IMR-90 (cell line): ENCODE data around the gene CCDC30. TPM values are rescaled to one million over a fixed set of nuclear protein-coding genes. Genes with fewer than 3 reads are reported as not detected.

ENCODE experiments used
- ATAC-seq: fragments of 200-7000 bp; cut with Tn5 transposase; 2 replicates; pipeline ENCODE4 v1.9.1; 2020; ENCODE audit warnings: low read depth, mild to moderate bottlenecking, moderate library complexity
- BruUV-seq: library from RNA; stranded (reverse); fragments of 400-500 nt; replicated peaks from 2 replicates; lab custom pipeline; 2021; lab: Mats Ljungman, UMichigan
- CTCF ChIA-PET: fragments of 300-600 bp; formaldehyde crosslinking; extraction: SDS; loops from one replicate; lab custom pipeline; 2021; ENCODE audit warnings: antibody characterized with exemption; lab: Yijun Ruan, JAX
- POLR2A ChIA-PET: fragments of 300-600 bp; sonication (Branson Sonifier 250); formaldehyde crosslinking; loops from one replicate; lab custom pipeline; 2022; ENCODE audit warnings: antibody characterized with exemption; ENCODE audit not compliant: unreplicated experiment; lab: Charles Lee
- DNase-seq: peaks from one replicate; pipeline ENCODE4 v3.0.0; 2013
- H2AFZ ChIP-seq: replicated peaks from 2 replicates; pipeline ENCODE3; 2013; ENCODE audit warnings: low read length, mild to moderate bottlenecking; ENCODE audit not compliant: poor library complexity
- H2AK5ac ChIP-seq: 2 replicates; pipeline ENCODE4 v1.6.1; 2013; ENCODE audit warnings: low read depth, low read length, inconsistent platforms
- H2AK9ac ChIP-seq: replicated peaks from 2 replicates; pipeline ENCODE3; 2013; ENCODE audit warnings: mild to moderate bottlenecking, low read depth, low read length, moderate library complexity; ENCODE audit not compliant: poor library complexity
- H2BK120ac ChIP-seq: 2 replicates; pipeline ENCODE4 v1.6.1; 2013; ENCODE audit warnings: low read depth, low read length, inconsistent platforms
- H2BK15ac ChIP-seq: 3 replicates; pipeline ENCODE4 v1.6.1; 2013; ENCODE audit warnings: low read depth, low read length, inconsistent platforms
- H2BK20ac ChIP-seq: 2 replicates; pipeline ENCODE4 v1.6.1; 2013; ENCODE audit warnings: low read depth, mild to moderate bottlenecking, inconsistent platforms, low read length, moderate library complexity
- H2BK5ac ChIP-seq: 2 replicates; pipeline ENCODE4 v1.6.1; 2013; ENCODE audit warnings: mild to moderate bottlenecking, low read depth, low read length, inconsistent platforms; ENCODE audit not compliant: poor library complexity, severe bottlenecking
- H3K14ac ChIP-seq: replicated peaks from 2 replicates; pipeline ENCODE4 v1.6.1; 2013; ENCODE audit warnings: low read depth, low read length, inconsistent platforms
- H3K18ac ChIP-seq: 2 replicates; pipeline ENCODE4 v1.6.1; 2013; ENCODE audit warnings: low read depth, low read length, control low read depth
- H3K23ac ChIP-seq: 2 replicates; pipeline ENCODE4 v1.6.1; 2013; ENCODE audit warnings: low read depth, low read length, inconsistent platforms
- H3K27ac ChIP-seq: 2 replicates; pipeline ENCODE4 v1.5.1; 2013; ENCODE audit warnings: mild to moderate bottlenecking, control low read depth, low read length; ENCODE audit not compliant: insufficient read depth
- H3K27me3 ChIP-seq: 2 replicates; pipeline ENCODE4 v1.6.1; 2013; ENCODE audit warnings: low read length; ENCODE audit not compliant: control insufficient read depth, insufficient read depth
- H3K36me3 ChIP-seq: 2 replicates; pipeline ENCODE4 v1.6.1; 2013; ENCODE audit warnings: low read length, mixed read lengths; ENCODE audit not compliant: control insufficient read depth, insufficient read depth
- H3K4ac ChIP-seq: 2 replicates; pipeline ENCODE4 v1.6.1; 2013; ENCODE audit warnings: low read depth, low read length, inconsistent platforms
- H3K4me1 ChIP-seq: 2 replicates; pipeline ENCODE4 v1.6.1; 2013; ENCODE audit warnings: low read length, mixed read lengths; ENCODE audit not compliant: control insufficient read depth, insufficient read depth
- H3K4me2 ChIP-seq: 2 replicates; pipeline ENCODE4 v1.6.1; 2013; ENCODE audit warnings: low read depth, mild to moderate bottlenecking, control low read depth, low read length, moderate library complexity
- H3K4me3 ChIP-seq: 2 replicates; pipeline ENCODE4 v1.5.1; 2013; ENCODE audit warnings: low read depth, mild to moderate bottlenecking, control low read depth, low read length, moderate library complexity; ENCODE audit not compliant: insufficient read depth
- H3K56ac ChIP-seq: 2 replicates; pipeline ENCODE4 v1.6.1; 2013; ENCODE audit warnings: low read length, inconsistent platforms; ENCODE audit not compliant: insufficient read depth; ENCODE audit errors: extremely low read depth
- H3K79me1 ChIP-seq, 2 experiments: 2 replicates each; pipeline ENCODE4 v1.6.1; 2013; ENCODE audit warnings: low read length in 2 of 2, inconsistent platforms in 1 of 2, low read depth in 1 of 2
- H3K9ac ChIP-seq: 2 replicates; pipeline ENCODE4 v1.6.1; 2013; ENCODE audit warnings: low read depth, low read length, control low read depth
- H3K9me1 ChIP-seq: 2 replicates; pipeline ENCODE4 v1.6.1; 2013; ENCODE audit warnings: low read length, inconsistent platforms; ENCODE audit not compliant: insufficient read depth
- H3K9me3 ChIP-seq: 2 replicates; pipeline ENCODE4 v1.6.1; 2013; ENCODE audit warnings: low read length; ENCODE audit not compliant: control insufficient read depth, insufficient read depth
- H4K20me1 ChIP-seq: 2 replicates; pipeline ENCODE4 v1.6.1; 2013; ENCODE audit warnings: low read length, inconsistent platforms; ENCODE audit not compliant: insufficient read depth
- H4K5ac ChIP-seq: 2 replicates; pipeline ENCODE4 v1.6.1; 2013; ENCODE audit warnings: mild to moderate bottlenecking, low read depth, low read length, control low read depth
- H4K8ac ChIP-seq, 2 experiments: 2 replicates each; pipeline ENCODE4 v1.6.1; 2013; ENCODE audit warnings: low read depth in 2 of 2, low read length in 2 of 2, control low read depth in 1 of 2, inconsistent platforms in 1 of 2
- H4K91ac ChIP-seq: 2 replicates; pipeline ENCODE4 v1.6.1; 2013; ENCODE audit warnings: low read depth, low read length, inconsistent platforms; ENCODE audit not compliant: insufficient read depth
- BHLHE40 ChIP-seq: fragments of 150-350 bp; IDR thresholded peaks from 2 replicates; pipeline ENCODE4 v1.6.1; 2016; ENCODE audit warnings: mild to moderate bottlenecking, low read depth, low read length
- CEBPB ChIP-seq: IDR thresholded peaks from 2 replicates; pipeline ENCODE4 v1.6.1; 2012; ENCODE audit warnings: low read depth, low read length, improper control_type of control experiment
- CHD1 ChIP-seq: IDR thresholded peaks from 2 replicates; pipeline ENCODE4 v1.6.1; 2012; ENCODE audit warnings: low read depth, low read length, improper control_type of control experiment
- FOS ChIP-seq: fragments of 150-350 bp; IDR thresholded peaks from 2 replicates; pipeline ENCODE4 v1.6.1; 2016; ENCODE audit warnings: low read depth, low read length
- MAFK ChIP-seq: IDR thresholded peaks from 2 replicates; pipeline ENCODE4 v1.6.1; 2012; ENCODE audit warnings: low read depth, low read length, improper control_type of control experiment
- MAZ ChIP-seq: IDR thresholded peaks from 2 replicates; pipeline ENCODE4 v1.6.1; 2012; ENCODE audit warnings: low read depth, mild to moderate bottlenecking, low read length, improper control_type of control experiment, moderate library complexity, borderline replicate concordance
- MXI1 ChIP-seq: IDR thresholded peaks from 2 replicates; pipeline ENCODE4 v1.6.1; 2012; ENCODE audit warnings: low read depth, mild to moderate bottlenecking, low read length, moderate library complexity, borderline replicate concordance
- NFE2L2 ChIP-seq: fragments of 150-350 bp; IDR thresholded peaks from 2 replicates; pipeline ENCODE4 v1.6.1; 2016; ENCODE audit warnings: low read depth, mild to moderate bottlenecking, low read length
- POLR2A ChIP-seq: IDR thresholded peaks from 2 replicates; pipeline ENCODE4 v1.6.1; 2012; ENCODE audit warnings: mild to moderate bottlenecking, low read depth, low read length
- RAD21 ChIP-seq: IDR thresholded peaks from 2 replicates; pipeline ENCODE4 v1.6.1; 2012; ENCODE audit warnings: low read length, improper control_type of control experiment
- RCOR1 ChIP-seq: IDR thresholded peaks from 2 replicates; pipeline ENCODE4 v1.6.1; 2012; ENCODE audit warnings: mild to moderate bottlenecking, low read length, improper control_type of control experiment; ENCODE audit not compliant: insufficient replicate concordance
- RFX5 ChIP-seq: IDR thresholded peaks from 2 replicates; pipeline ENCODE4 v1.8.0; 2012; ENCODE audit warnings: low read depth, mild to moderate bottlenecking, low read length, moderate library complexity
- SMC3 ChIP-seq: fragments of 150-350 bp; IDR thresholded peaks from 2 replicates; pipeline ENCODE4 v1.6.1; 2016; ENCODE audit warnings: low read depth, mild to moderate bottlenecking, antibody characterized with exemption, low read length, moderate library complexity
- WGBS, 2 experiments: methylation state at CpG; one replicate each; pipeline versions ENCODE4 v1.1.5 to v1.1.7; 2013; ENCODE audit warnings: missing lambda C conversion rate in 2 of 2; ENCODE audit not compliant: insufficient read length in 1 of 2; ENCODE audit errors: extremely low coverage in 2 of 2; 5-methylcytosine and 5-hydroxymethylcytosine counted together
- dilution Hi-C: fragments of 300-500 bp; cut with HindIII; formaldehyde crosslinking; loops from one replicate; pipeline ENCODE4 v1.14.3; 2018; ENCODE audit warnings: low sequenced_read_pairs; ENCODE audit not compliant: unreplicated experiment
- in situ Hi-C: fragments of 300-500 bp; cut with MboI; formaldehyde crosslinking; loops from 3 replicates; pipeline ENCODE4 v1.14.3; 2019; ENCODE audit warnings: low sequenced_read_pairs, inconsistent platforms, mixed read lengths
- intact Hi-C: fragments of 100-400 bp; cut with micrococcal nuclease; formaldehyde crosslinking; loops from 2 replicates; pipeline ENCODE4 v1.10.0; 2022
- polyA plus RNA-seq, 3 experiments: library from polyadenylated mRNA; depleted of rRNA; stranded (reverse); fragments of >200 nt; gene quantifications; 2 replicates each; pipeline ENCODE4 v1.2.3, GENCODE V29; 2012; ENCODE audit warnings: low replicate concordance in 1 of 3
- total RNA-seq: library from RNA; depleted of rRNA; stranded (reverse); fragments of >200 nt; gene quantifications from 2 replicates; pipeline ENCODE4 v1.2.3, GENCODE V29; 2012
- TF ChIP-seq, protein P1 (sequence below): conservative IDR thresholded peaks from 2 replicates; pipeline ENCODE4 v1.5.1; 2012; ENCODE audit warnings: mild to moderate bottlenecking, low read depth, low read length, improper control_type of control experiment
- TF ChIP-seq, protein P2 (sequence below): fragments of 150-350 bp; IDR thresholded peaks from 2 replicates; pipeline ENCODE4 v1.6.1; 2017; ENCODE audit warnings: mild to moderate bottlenecking, antibody characterized with exemption, low read length, low read depth
- TF ChIP-seq, protein P3 (sequence below): fragments of 150-350 bp; IDR thresholded peaks from 2 replicates; pipeline ENCODE4 v1.6.1; 2016; ENCODE audit warnings: low read depth, mild to moderate bottlenecking, low read length, moderate library complexity, borderline replicate concordance

The CCDC30 gene
- total and polyA plus RNA-seq, 2 of the 4 experiments (the other 2 are of a cell fraction) = 0.14 to 0.18 TPM

DNA sequence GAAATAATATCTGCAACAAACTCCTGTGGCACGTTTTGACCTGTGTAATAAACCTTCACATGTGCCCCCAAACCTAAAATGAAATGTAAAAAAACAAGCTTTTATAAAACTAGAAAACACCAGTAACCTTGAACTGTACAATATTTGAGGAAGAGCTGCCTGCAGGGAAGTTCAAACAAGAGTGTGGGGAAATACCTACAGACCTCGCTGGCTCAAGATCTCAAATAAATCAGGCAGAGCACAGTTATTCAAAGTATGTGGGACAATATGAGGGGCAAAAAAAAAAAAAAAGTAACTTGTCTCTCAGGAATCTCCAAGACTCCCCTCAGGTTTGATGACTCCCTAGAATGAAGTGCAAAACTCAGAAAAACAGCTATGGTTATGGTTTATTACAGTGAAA lies 157.2 kb downstream of the CCDC30 start:
- no peak overlapping the region for H2BK120ac ChIP-seq
- H3K14ac ChIP-seq = no peak overlapping the region
- H4K5ac ChIP-seq = no peak overlapping the region
- no peaks in the 10 kb centered on the region for H3K4me1 ChIP-seq
- no peaks in the 10 kb centered on the region for H3K36me3 ChIP-seq
- H4K20me1 ChIP-seq = no peaks in the 10 kb centered on the region
- H3K18ac ChIP-seq = no peak overlapping the region
- no peak overlapping the region for H3K23ac ChIP-seq
- H4K91ac ChIP-seq = no peak overlapping the region
- TF ChIP-seq CEBPB (no peak), MAZ (no peak), RAD21 (no peak), POLR2A (no peak), FOS (no peak), CHD1 (no peak), RCOR1 (no peak), RFX5 (no peak), MAFK (no peak), SMC3 (no peak), MXI1 (no peak), NFE2L2 (no peak), BHLHE40 (no peak)
- TF ChIP-seq, protein P1, sequence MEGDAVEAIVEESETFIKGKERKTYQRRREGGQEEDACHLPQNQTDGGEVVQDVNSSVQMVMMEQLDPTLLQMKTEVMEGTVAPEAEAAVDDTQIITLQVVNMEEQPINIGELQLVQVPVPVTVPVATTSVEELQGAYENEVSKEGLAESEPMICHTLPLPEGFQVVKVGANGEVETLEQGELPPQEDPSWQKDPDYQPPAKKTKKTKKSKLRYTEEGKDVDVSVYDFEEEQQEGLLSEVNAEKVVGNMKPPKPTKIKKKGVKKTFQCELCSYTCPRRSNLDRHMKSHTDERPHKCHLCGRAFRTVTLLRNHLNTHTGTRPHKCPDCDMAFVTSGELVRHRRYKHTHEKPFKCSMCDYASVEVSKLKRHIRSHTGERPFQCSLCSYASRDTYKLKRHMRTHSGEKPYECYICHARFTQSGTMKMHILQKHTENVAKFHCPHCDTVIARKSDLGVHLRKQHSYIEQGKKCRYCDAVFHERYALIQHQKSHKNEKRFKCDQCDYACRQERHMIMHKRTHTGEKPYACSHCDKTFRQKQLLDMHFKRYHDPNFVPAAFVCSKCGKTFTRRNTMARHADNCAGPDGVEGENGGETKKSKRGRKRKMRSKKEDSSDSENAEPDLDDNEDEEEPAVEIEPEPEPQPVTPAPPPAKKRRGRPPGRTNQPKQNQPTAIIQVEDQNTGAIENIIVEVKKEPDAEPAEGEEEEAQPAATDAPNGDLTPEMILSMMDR = no peak
- TF ChIP-seq, protein P2, sequence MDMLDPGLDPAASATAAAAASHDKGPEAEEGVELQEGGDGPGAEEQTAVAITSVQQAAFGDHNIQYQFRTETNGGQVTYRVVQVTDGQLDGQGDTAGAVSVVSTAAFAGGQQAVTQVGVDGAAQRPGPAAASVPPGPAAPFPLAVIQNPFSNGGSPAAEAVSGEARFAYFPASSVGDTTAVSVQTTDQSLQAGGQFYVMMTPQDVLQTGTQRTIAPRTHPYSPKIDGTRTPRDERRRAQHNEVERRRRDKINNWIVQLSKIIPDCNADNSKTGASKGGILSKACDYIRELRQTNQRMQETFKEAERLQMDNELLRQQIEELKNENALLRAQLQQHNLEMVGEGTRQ = no peak
- TF ChIP-seq, protein P3, sequence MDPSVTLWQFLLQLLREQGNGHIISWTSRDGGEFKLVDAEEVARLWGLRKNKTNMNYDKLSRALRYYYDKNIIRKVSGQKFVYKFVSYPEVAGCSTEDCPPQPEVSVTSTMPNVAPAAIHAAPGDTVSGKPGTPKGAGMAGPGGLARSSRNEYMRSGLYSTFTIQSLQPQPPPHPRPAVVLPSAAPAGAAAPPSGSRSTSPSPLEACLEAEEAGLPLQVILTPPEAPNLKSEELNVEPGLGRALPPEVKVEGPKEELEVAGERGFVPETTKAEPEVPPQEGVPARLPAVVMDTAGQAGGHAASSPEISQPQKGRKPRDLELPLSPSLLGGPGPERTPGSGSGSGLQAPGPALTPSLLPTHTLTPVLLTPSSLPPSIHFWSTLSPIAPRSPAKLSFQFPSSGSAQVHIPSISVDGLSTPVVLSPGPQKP = no peak
- no peak overlapping the region for H2AFZ ChIP-seq
- H3K9ac ChIP-seq = no peak overlapping the region
- H3K4me3 ChIP-seq = no peak overlapping the region
- H3K27ac ChIP-seq = no peak overlapping the region
- peaks cover 4% of the 10 kb centered on the region; the same call in 1 of the 2 replicates for H3K27me3 ChIP-seq
- dilution Hi-C loops (no loop called here), intact Hi-C loops (no loop called here), in situ Hi-C loops (no loop called here)
- no TSS peak for BruUV-seq
- POLR2A ChIA-PET = no interaction called here
- no peaks in the 10 kb centered on the region for H3K9me3 ChIP-seq
- no peaks in the 10 kb centered on the region for H3K9me1 ChIP-seq
- H2AK5ac ChIP-seq = no peak overlapping the region
- DNase-seq = no peak
- no peak overlapping the region for H3K56ac ChIP-seq
- no peak overlapping the region for H2AK9ac ChIP-seq
- H3K4ac ChIP-seq = no peak overlapping the region
- H2BK15ac ChIP-seq = no peak overlapping the region
- CTCF ChIA-PET = interaction anchor here (0.6 kb wide), 2 partner anchors 68 to 472 kb away, joined by 3 read pairs; no protein-coding TSS in a partner anchor
- no peak overlapping the region for H4K8ac ChIP-seq
- WGBS, 2 experiments = no CpG with 5 or more reads among the region's 2 CpGs
- no peak for ATAC-seq
- no peaks in the 10 kb centered on the region for H3K79me1 ChIP-seq
- no peak overlapping the region for H2BK20ac ChIP-seq
- H2BK5ac ChIP-seq = no peak overlapping the region
- no peak overlapping the region for H3K4me2 ChIP-seq
